SK-N-MC (cell line): ENCODE results near the gene HNF4A.

ENCODE experiments used
- EZH2 ChIP-seq: fragments of 200-600 bp; sonication (generic); IDR thresholded peaks from one replicate; pipeline ENCODE4 v1.6.1; 2017; ENCODE audit warnings: antibody characterized with exemption
- FOXP2 ChIP-seq: optimal IDR thresholded peaks from 2 replicates; pipeline ENCODE3; 2011; ENCODE audit warnings: mild to moderate bottlenecking, moderate library complexity; ENCODE audit not compliant: insufficient read depth; ENCODE audit errors: extremely low read length, control extremely low read depth
- POLR2AphosphoS5 ChIP-seq: IDR thresholded peaks from 2 replicates; pipeline ENCODE4 v1.6.1; 2012; ENCODE audit warnings: mild to moderate bottlenecking, low read depth, low read length, borderline replicate concordance

- TF ChIP-seq POLR2AphosphoS5 (no peak), EZH2 (no peak), FOXP2 (no peak)
These were observed 94.9 kb downstream of the HNF4A start for GRCh38 chr20:44450281-44450889.
